ACC112 (cell line): ENCODE data around the gene TUBA4B.
A peak's percentile ranks its signal among the peaks of the same experiment; 100 is the strongest.

ENCODE experiments used
- H2AFZ ChIP-seq: fragments of 200-600 bp; sonication (generic); one replicate; pipeline ENCODE4 v1.6.0; 2017; ENCODE audit warnings: antibody characterized with exemption, low read length; ENCODE audit not compliant: unreplicated experiment
- H3K27ac ChIP-seq: fragments of 200-600 bp; sonication (generic); 2 replicates; pipeline ENCODE4 v1.5.1; 2014; ENCODE audit warnings: low read depth, mild to moderate bottlenecking, antibody characterized with exemption, low read length, moderate library complexity
- H3K27me3 ChIP-seq: fragments of 200-600 bp; sonication (generic); 2 replicates; pipeline ENCODE4 v1.6.1; 2014; ENCODE audit warnings: mild to moderate bottlenecking, antibody characterized with exemption, low read length, moderate library complexity, mixed read lengths; ENCODE audit not compliant: insufficient read depth
- H3K36me3 ChIP-seq: fragments of 200-600 bp; sonication (generic); 2 replicates; pipeline ENCODE4 v1.6.1; 2016; ENCODE audit warnings: mild to moderate bottlenecking, antibody characterized with exemption, low read length, moderate library complexity, mixed read lengths; ENCODE audit not compliant: insufficient read depth
- H3K4me1 ChIP-seq: fragments of 200-600 bp; sonication (generic); one replicate; pipeline ENCODE4 v1.6.1; 2016; ENCODE audit warnings: low read length, mixed read lengths; ENCODE audit not compliant: insufficient read depth, unreplicated experiment, control insufficient read depth
- H3K4me3 ChIP-seq: fragments of 200-600 bp; sonication (generic); 2 replicates; pipeline ENCODE4 v1.5.1; 2014; ENCODE audit warnings: mild to moderate bottlenecking, low read depth, low read length
- H3K79me2 ChIP-seq: fragments of 200-600 bp; sonication (generic); one replicate; pipeline ENCODE4 v1.6.0; 2016; ENCODE audit warnings: low read length; ENCODE audit not compliant: control insufficient read depth, unreplicated experiment, insufficient read depth

The TUBA4B gene

GRCh38 chr2:219261024-219261855 lies 8.2 kb downstream of the TUBA4B start:
- Histone ChIP-seq H3K36me3 (no peaks in the 10 kb centered on the region), H3K27me3 (no peaks in the 10 kb centered on the region), H3K4me1 (no peaks in the 10 kb centered on the region), H3K79me2 (no peaks in the 10 kb centered on the region), H2AFZ (no peak overlapping the region), H3K27ac (no peak overlapping the region), H3K4me3 (no peak overlapping the region)

GRCh38 chr2:219266232-219266631 lies 13.2 kb downstream of the TUBA4B start:
- H3K27me3 ChIP-seq, result no peaks in the 10 kb centered on the region
- H3K79me2 ChIP-seq, result no peaks in the 10 kb centered on the region
- no peak overlapping the region for H3K27ac ChIP-seq
- H3K36me3 ChIP-seq, result no peaks in the 10 kb centered on the region
- no peak overlapping the region for H2AFZ ChIP-seq
- no peak overlapping the region for H3K4me3 ChIP-seq
- H3K4me1 ChIP-seq, result no peaks in the 10 kb centered on the region

GRCh38 chr2:219266886-219267285 lies 13.8 kb downstream of the TUBA4B start:
- H3K27me3 ChIP-seq, result no peaks in the 10 kb centered on the region
- no peak overlapping the region for H2AFZ ChIP-seq
- no peaks in the 10 kb centered on the region for H3K79me2 ChIP-seq
- no peaks in the 10 kb centered on the region for H3K4me1 ChIP-seq
- H3K36me3 ChIP-seq, result no peaks in the 10 kb centered on the region
- H3K27ac ChIP-seq, result no peak overlapping the region
- no peak overlapping the region for H3K4me3 ChIP-seq

GRCh38 chr2:219268294-219268693 lies 15.3 kb downstream of the TUBA4B start:
- no peaks in the 10 kb centered on the region for H3K79me2 ChIP-seq
- no peaks in the 10 kb centered on the region for H3K36me3 ChIP-seq
- no peak overlapping the region for H3K27ac ChIP-seq
- H2AFZ ChIP-seq, result no peak overlapping the region
- H3K4me3 ChIP-seq, result no peak overlapping the region
- no peaks in the 10 kb centered on the region for H3K27me3 ChIP-seq
- H3K4me1 ChIP-seq, result peaks cover 8% of the 10 kb centered on the region

- H3K27ac ChIP-seq, result no peak overlapping the region
- H3K36me3 ChIP-seq, result no peaks in the 10 kb centered on the region
- no peaks in the 10 kb centered on the region for H3K27me3 ChIP-seq
- no peak overlapping the region for H2AFZ ChIP-seq
- H3K4me1 ChIP-seq, result peaks cover 17% of the 10 kb centered on the region
- no peak overlapping the region for H3K4me3 ChIP-seq
- no peaks in the 10 kb centered on the region for H3K79me2 ChIP-seq
These were observed 16.5 kb downstream of the TUBA4B start for GRCh38 chr2:219269362-219270054.

GRCh38 chr2:219270055-219270372 lies 17.0 kb downstream of the TUBA4B start:
- Histone ChIP-seq H3K27me3 (no peaks in the 10 kb centered on the region), H3K27ac (no peak overlapping the region), H2AFZ (no peak overlapping the region), H3K4me1 (peaks cover 22% of the 10 kb centered on the region), H3K79me2 (no peaks in the 10 kb centered on the region), H3K36me3 (no peaks in the 10 kb centered on the region), H3K4me3 (no peak overlapping the region)

GRCh38 chr2:219271021-219271420 lies 18.0 kb downstream of the TUBA4B start:
- Histone ChIP-seq H3K27ac (no peak overlapping the region), H2AFZ (no peak overlapping the region), H3K36me3 (no peaks in the 10 kb centered on the region), H3K4me1 (peaks cover 23% of the 10 kb centered on the region), H3K27me3 (no peaks in the 10 kb centered on the region), H3K4me3 (no peak overlapping the region), H3K79me2 (no peaks in the 10 kb centered on the region)

GRCh38 chr2:219272356-219272755 lies 19.3 kb downstream of the TUBA4B start:
- Histone ChIP-seq H2AFZ (no peak overlapping the region), H3K36me3 (no peaks in the 10 kb centered on the region), H3K27ac (no peak overlapping the region), H3K79me2 (no peaks in the 10 kb centered on the region), H3K27me3 (no peaks in the 10 kb centered on the region), H3K4me3 (no peak overlapping the region), H3K4me1 (peaks cover 23% of the 10 kb centered on the region)

- Histone ChIP-seq H3K27ac (no peak overlapping the region), H3K4me3 (no peak overlapping the region), H3K4me1 (peaks cover 29% of the 10 kb centered on the region), H2AFZ (no peak overlapping the region), H3K36me3 (no peaks in the 10 kb centered on the region), H3K79me2 (no peaks in the 10 kb centered on the region), H3K27me3 (no peaks in the 10 kb centered on the region)
These were observed 20.0 kb downstream of the TUBA4B start for GRCh38 chr2:219272995-219273394.

- Histone ChIP-seq H3K27ac (peak overlapping the region; percentile 71), H3K4me1 (peaks cover 37% of the 10 kb centered on the region), H3K27me3 (no peaks in the 10 kb centered on the region), H3K4me3 (peak overlapping the region; percentile 14; the same call in 1 of the 2 replicates), H3K36me3 (no peaks in the 10 kb centered on the region), H2AFZ (peak overlapping the region; percentile 6), H3K79me2 (no peaks in the 10 kb centered on the region)
These were observed 20.9 kb downstream of the TUBA4B start for GRCh38 chr2:219273937-219274336.
